BE2C (cell line): ENCODE data around the gene COX6B2.

ENCODE experiments used
- DNase-seq: peaks from one replicate; pipeline ENCODE4 v3.0.0-alpha.2; 2020
- H3K27me3 ChIP-seq: fragments of 250-450 bp; sonication (Bioruptor Pico); 2 replicates; pipeline ENCODE4 v1.5.1; 2020; ENCODE audit warnings: mild to moderate bottlenecking
- H3K36me3 ChIP-seq: fragments of 250-450 bp; sonication (Bioruptor Pico); 2 replicates; pipeline ENCODE4 v1.5.1; 2020; ENCODE audit warnings: mild to moderate bottlenecking
- H3K4me1 ChIP-seq: fragments of 250-450 bp; sonication (Bioruptor Pico); 2 replicates; pipeline ENCODE4 v1.5.1; 2020
- H3K4me3 ChIP-seq: 2 replicates; pipeline ENCODE4 v1.5.1; 2011; ENCODE audit warnings: low read depth, low read length
- H3K9me3 ChIP-seq: fragments of 250-450 bp; sonication (Bioruptor Pico); 2 replicates; pipeline ENCODE4 v1.5.1; 2020
- TF ChIP-seq, protein P1 (sequence below): IDR thresholded peaks from 2 replicates; pipeline ENCODE4 v1.5.1; 2012; ENCODE audit warnings: mild to moderate bottlenecking, low read depth, low read length

Gene COX6B2

DNA sequence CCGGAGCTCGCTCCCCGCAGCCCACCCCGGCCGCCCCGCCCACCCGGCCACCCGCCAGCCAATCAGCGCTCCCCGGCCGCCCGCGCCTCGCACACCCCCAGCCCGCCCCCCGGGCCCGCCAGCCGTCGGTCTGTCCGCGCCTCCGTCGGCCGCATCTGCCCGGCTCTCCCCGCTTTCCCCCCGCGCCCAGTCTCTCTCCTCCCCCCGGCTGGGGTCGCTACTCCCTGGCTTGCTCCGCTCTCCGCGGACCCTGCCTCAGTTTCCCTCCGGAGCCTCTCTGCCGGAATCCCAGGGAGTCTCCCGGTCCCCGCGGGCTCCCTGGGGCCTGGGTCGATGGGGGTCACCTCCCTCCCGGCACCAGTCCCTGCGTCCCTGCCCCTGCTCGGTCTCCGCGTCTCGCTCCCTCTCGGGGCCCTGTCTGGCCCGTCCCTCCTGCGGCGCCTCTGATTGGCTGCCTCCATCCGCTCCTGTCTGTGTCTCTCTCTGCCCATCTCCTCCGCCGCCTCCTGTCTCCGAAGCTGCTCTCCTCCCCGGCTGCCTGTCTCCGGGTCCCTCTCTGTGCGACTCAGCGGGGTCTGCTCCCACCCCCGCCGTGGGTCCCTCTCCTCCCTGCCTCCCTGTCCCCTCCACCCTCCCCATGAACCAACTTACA is 15.3 kb upstream of the COX6B2 start:
- TF ChIP-seq, protein P1, sequence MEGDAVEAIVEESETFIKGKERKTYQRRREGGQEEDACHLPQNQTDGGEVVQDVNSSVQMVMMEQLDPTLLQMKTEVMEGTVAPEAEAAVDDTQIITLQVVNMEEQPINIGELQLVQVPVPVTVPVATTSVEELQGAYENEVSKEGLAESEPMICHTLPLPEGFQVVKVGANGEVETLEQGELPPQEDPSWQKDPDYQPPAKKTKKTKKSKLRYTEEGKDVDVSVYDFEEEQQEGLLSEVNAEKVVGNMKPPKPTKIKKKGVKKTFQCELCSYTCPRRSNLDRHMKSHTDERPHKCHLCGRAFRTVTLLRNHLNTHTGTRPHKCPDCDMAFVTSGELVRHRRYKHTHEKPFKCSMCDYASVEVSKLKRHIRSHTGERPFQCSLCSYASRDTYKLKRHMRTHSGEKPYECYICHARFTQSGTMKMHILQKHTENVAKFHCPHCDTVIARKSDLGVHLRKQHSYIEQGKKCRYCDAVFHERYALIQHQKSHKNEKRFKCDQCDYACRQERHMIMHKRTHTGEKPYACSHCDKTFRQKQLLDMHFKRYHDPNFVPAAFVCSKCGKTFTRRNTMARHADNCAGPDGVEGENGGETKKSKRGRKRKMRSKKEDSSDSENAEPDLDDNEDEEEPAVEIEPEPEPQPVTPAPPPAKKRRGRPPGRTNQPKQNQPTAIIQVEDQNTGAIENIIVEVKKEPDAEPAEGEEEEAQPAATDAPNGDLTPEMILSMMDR, result no peak
- Histone ChIP-seq H3K4me1 (peaks cover 9% of the 10 kb centered on the region), H3K27me3 (peaks cover 19% of the 10 kb centered on the region), H3K36me3 (no peaks in the 10 kb centered on the region), H3K4me3 (peak overlapping the region; percentile 46), H3K9me3 (no peaks in the 10 kb centered on the region)
- peak; percentile 85 for DNase-seq

DNA sequence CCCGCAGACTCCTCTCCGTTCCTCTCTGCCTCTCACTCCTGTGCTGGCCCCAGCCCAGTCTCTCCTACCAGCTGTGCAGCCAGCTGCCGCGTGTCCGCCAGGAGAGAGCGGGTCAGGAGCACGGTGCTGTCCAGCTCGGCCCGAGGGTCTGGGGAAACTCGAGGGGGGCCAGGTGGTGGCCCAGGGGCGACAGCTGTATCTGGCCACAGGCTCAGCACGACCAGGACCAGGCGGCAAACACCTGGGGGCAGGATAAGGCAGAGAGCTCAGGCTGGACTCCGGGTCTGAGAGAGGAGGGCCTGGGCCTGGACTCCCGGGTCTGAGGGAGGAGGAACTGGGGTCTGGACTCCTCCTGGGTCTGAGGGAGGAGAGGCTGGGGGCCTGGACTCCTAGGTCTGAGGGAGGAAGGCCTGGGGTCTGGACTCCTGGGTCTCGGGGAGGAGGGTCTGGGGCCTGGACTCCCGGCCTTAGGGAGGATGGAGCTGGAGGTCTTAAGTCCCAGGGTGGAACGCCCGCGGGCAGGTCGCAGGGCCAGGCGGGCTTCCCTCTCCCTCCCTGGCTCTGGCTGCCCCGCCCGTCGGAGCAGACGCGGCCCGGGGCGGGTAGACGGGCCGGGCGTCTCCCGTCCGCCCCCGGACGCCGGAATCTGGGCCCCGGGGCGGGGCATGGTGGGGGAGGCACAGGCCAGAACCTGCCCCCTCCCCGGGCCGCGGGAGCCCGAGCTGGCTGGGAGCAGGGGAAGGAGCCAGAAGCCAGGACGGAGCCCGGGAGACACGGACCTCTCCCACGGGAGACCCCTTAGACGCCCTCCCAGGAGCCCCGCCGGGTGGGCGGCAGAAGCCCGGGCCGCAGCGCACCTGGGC is 14.4 kb upstream of the COX6B2 start:
- peaks cover 9% of the 10 kb centered on the region for H3K4me1 ChIP-seq
- DNase-seq, result no peak
- no peaks in the 10 kb centered on the region for H3K36me3 ChIP-seq
- TF ChIP-seq, protein P1, result no peak
- H3K9me3 ChIP-seq, result no peaks in the 10 kb centered on the region
- H3K27me3 ChIP-seq, result peaks cover 19% of the 10 kb centered on the region
- H3K4me3 ChIP-seq, result peak overlapping the region; percentile 26

DNA sequence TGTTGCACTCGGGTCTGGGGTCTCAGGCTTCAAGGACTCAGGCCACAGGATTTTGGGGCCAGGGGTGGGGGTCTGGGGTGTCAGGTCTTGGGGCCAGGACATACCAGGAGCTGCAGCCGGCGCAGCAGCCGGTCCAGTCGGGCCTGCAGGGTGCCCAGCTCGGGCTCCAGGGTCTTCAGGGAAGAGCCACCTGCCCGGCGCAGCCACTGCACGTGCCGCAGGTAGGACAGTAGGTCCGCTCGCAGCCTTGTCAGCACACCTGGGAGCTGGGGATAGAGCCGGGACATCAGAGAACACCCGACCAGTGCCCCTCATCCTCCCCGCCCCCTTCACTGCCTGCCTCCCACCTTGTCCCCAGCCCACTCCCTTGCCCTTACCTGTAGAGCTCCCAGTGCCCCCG is 13.6 kb upstream of the COX6B2 start:
- Histone ChIP-seq H3K4me1 (peaks cover 9% of the 10 kb centered on the region), H3K36me3 (no peaks in the 10 kb centered on the region), H3K27me3 (peaks cover 19% of the 10 kb centered on the region), H3K4me3 (no peak overlapping the region), H3K9me3 (no peaks in the 10 kb centered on the region)
- TF ChIP-seq, protein P1, result no peak
- DNase-seq, result no peak

DNA sequence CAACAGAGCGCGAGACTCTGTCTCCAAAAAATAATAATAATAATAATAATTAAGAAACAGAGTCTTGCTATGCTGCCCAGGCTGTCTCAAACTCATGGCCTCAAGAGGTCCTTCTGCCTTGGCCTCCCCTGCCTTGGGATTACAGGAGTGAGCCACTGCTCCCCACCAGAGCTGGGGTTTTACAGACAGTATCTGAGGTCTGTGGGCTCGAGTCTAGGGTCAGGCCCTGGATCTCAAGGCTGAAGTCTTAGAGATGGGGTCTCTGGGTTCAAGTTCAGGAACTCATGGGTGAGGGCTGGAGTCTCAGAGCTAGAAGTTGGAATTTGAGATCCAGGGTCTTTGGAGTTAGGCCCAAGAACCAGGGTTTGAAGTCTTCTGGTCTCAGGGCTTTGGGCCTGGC is 12.3 kb upstream of the COX6B2 start:
- H3K27me3 ChIP-seq, result peaks cover 19% of the 10 kb centered on the region
- no peaks in the 10 kb centered on the region for H3K36me3 ChIP-seq
- H3K4me1 ChIP-seq, result peaks cover 4% of the 10 kb centered on the region; the same call in 1 of the 2 replicates
- H3K9me3 ChIP-seq, result no peaks in the 10 kb centered on the region
- no peak for DNase-seq
- TF ChIP-seq, protein P1, result no peak
- no peak overlapping the region for H3K4me3 ChIP-seq

DNA sequence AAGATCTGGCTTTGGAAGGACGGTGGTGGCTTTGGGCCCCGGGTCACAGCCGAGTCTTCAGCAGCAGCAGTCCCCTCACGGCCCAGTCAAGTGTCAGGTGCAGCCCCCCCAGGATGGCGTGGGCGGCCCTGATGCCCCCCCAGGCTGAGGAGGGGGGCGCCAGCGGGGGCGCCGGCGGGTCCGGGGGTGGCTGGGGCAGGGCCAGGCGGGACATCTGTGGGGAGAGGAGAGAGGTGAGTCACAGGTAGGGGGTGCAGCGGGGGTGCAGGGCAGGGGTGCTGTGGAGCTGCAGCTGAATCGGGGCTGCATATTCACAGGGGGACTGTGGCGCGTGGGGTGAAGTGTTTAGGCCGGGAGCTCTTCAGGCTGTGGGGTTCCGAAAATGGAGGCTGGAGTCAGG is 11.4 kb upstream of the COX6B2 start:
- Histone ChIP-seq H3K27me3 (peaks cover 17% of the 10 kb centered on the region), H3K4me3 (no peak overlapping the region), H3K9me3 (no peaks in the 10 kb centered on the region), H3K36me3 (no peaks in the 10 kb centered on the region), H3K4me1 (peaks cover 4% of the 10 kb centered on the region; the same call in 1 of the 2 replicates)
- no peak for DNase-seq
- TF ChIP-seq, protein P1, result no peak

DNA sequence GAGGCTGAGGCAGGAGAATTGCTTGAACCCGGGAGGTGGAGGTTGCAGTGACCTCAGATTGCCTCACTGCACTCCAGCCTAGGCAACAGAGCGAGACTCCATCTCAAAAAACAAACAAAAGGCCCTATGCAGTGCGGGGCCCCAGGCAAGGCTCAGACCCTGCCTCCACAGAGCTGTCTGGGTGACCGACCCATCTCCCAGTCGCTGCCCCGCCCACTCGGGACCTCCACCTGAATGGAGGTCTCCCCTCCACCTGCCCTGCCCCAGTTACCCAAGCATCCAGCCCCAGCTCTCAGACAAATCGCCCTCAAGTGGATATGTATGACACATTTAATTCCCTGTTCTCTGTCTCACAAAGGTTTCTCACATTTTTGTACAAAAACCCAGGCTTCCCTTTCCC is 10.7 kb upstream of the COX6B2 start:
- peaks cover 12% of the 10 kb centered on the region for H3K27me3 ChIP-seq
- no peak for DNase-seq
- no peak overlapping the region for H3K4me3 ChIP-seq
- peaks cover 4% of the 10 kb centered on the region; the same call in 1 of the 2 replicates for H3K4me1 ChIP-seq
- TF ChIP-seq, protein P1, result no peak
- no peaks in the 10 kb centered on the region for H3K9me3 ChIP-seq
- no peaks in the 10 kb centered on the region for H3K36me3 ChIP-seq
